ENCODE data around the gene MORC2. TPM values are rescaled to one million over a fixed set of nuclear protein-coding genes. Genes with fewer than 3 reads are reported as not detected.

The MORC2 gene
- total RNA-seq, 3 donors from 2014 or later: 12.8 to 22.9 (median 19.6) TPM

DNA sequence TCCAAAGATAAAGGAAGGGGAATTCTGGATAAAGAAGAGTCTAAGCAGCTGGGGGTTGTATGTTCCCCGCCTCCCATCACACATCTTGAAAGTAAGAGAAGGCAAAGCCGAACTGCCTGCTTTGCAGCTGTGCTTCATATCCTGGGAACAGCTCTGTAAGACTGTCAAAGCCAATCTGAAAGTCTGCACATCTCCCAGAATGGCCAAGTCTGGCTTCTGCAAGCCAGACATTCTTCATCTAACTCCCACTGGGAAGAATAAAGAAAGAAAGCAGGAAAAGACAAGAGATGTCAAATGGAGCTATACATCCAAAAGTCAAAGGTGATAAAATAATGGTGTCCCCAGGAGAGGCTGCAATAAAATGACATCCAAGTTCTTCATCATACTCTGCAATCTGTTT lies 15.4 kb downstream of the MORC2 start:
- Histone ChIP-seq H3K36me3 (no peaks in the 10 kb centered on the region), H3K27ac (no peak overlapping the region), H3K4me3 (no peak overlapping the region), H3K27me3 (no peaks in the 10 kb centered on the region), H3K4me1 (no peaks in the 10 kb centered on the region), H3K9me3 (no peaks in the 10 kb centered on the region)
- no peak for TF ChIP-seq POLR2AphosphoS5 (IDR thresholded peaks at IDR 0.05)
- no peak for TF ChIP-seq POLR2A (IDR thresholded peaks at IDR 0.05)
- TF ChIP-seq, protein P1, sequence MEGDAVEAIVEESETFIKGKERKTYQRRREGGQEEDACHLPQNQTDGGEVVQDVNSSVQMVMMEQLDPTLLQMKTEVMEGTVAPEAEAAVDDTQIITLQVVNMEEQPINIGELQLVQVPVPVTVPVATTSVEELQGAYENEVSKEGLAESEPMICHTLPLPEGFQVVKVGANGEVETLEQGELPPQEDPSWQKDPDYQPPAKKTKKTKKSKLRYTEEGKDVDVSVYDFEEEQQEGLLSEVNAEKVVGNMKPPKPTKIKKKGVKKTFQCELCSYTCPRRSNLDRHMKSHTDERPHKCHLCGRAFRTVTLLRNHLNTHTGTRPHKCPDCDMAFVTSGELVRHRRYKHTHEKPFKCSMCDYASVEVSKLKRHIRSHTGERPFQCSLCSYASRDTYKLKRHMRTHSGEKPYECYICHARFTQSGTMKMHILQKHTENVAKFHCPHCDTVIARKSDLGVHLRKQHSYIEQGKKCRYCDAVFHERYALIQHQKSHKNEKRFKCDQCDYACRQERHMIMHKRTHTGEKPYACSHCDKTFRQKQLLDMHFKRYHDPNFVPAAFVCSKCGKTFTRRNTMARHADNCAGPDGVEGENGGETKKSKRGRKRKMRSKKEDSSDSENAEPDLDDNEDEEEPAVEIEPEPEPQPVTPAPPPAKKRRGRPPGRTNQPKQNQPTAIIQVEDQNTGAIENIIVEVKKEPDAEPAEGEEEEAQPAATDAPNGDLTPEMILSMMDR (IDR thresholded peaks at IDR 0.05): no peak
- intact Hi-C loops (cut with DNase I; ENCODE audit: low total_unique reads): no loop called here
- no peak for DNase-seq (ENCODE audit: low spot score in 2 of 2)

DNA sequence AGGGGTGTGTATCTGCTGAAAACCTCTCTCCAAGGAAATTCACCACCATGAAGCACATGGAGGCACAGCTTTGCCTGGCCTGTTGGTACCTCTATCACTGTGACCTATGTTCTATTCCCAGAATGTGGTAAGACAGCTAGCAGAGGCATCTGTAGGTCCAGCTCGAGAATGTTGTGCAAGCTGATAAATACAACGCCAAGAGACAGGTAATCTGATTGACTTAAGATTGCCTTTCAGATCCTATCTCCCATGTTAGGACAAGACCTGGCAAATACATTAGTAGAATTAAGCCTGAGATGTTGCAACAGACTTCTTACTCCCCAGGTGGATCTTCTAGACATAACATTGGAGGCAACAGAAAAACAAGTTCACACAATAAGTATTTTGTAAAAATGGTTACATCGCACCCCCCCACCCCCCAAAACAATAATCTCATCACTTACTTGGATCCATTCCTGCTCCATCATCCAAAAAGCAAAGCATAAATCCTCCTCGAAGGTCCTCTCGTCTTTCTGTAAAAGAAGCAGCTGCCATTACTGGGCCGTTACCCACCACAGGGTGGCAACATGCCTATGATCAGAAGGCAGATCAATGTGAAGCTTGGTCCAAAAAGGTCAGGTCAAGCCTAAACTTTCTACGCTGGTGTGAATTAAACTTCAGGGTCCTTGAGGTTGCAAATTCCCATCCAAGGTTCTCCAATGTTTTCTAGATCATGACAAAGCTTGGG lies 18.5 kb downstream of the MORC2 start:
- H3K4me1 ChIP-seq: peaks cover 0 to 4% of the 10 kb centered on the region in 2 donors
- no peak overlapping the region for H3K4me3 ChIP-seq
- H3K9me3 ChIP-seq: no peaks in the 10 kb centered on the region
- H3K36me3 ChIP-seq: no peaks in the 10 kb centered on the region
- DNase-seq (ENCODE audit: low spot score in 2 of 2): no peak
- no peak for TF ChIP-seq POLR2A (IDR thresholded peaks at IDR 0.05)
- no peak for TF ChIP-seq POLR2AphosphoS5 (IDR thresholded peaks at IDR 0.05)
- TF ChIP-seq, protein P1 (IDR thresholded peaks at IDR 0.05): no peak
- H3K27me3 ChIP-seq: no peaks in the 10 kb centered on the region
- intact Hi-C loops (cut with DNase I; ENCODE audit: low total_unique reads): no loop called here
- H3K27ac ChIP-seq: peak overlapping the region in 1 of 2 donors; percentile 28

DNA sequence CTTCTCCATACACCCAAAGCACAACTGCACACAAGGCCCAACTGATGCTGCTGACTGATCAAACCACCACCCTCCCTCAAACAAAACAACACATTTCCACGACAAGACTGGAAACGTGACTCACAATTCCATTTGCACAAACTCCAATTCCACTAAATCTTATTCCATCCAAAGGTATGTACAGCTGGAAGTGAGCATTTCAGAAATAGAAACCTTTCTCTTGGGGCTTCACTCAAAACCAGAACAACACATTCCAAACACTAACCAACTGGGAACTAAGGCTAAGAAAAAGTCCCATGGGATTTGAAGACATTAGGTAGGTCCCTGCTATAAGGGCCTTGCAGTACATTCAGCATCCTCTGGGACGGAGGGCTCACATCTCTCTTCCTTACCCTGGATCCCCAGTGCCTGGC lies 19.6 kb downstream of the MORC2 start:
- H3K9me3 ChIP-seq: no peaks in the 10 kb centered on the region
- no peak overlapping the region for H3K4me3 ChIP-seq
- DNase-seq (ENCODE audit: low spot score in 2 of 2): no peak
- peaks cover 0 to 4% of the 10 kb centered on the region in 2 donors for H3K4me1 ChIP-seq
- intact Hi-C loops (cut with DNase I; ENCODE audit: low total_unique reads): no loop called here
- peak overlapping the region; percentile 61 to 92 for H3K27ac ChIP-seq
- TF ChIP-seq, protein P1 (IDR thresholded peaks at IDR 0.05): no peak
- TF ChIP-seq POLR2AphosphoS5 (IDR thresholded peaks at IDR 0.05): no peak
- TF ChIP-seq POLR2A (IDR thresholded peaks at IDR 0.05): no peak
- H3K27me3 ChIP-seq: no peaks in the 10 kb centered on the region
- H3K36me3 ChIP-seq: no peaks in the 10 kb centered on the region

DNA sequence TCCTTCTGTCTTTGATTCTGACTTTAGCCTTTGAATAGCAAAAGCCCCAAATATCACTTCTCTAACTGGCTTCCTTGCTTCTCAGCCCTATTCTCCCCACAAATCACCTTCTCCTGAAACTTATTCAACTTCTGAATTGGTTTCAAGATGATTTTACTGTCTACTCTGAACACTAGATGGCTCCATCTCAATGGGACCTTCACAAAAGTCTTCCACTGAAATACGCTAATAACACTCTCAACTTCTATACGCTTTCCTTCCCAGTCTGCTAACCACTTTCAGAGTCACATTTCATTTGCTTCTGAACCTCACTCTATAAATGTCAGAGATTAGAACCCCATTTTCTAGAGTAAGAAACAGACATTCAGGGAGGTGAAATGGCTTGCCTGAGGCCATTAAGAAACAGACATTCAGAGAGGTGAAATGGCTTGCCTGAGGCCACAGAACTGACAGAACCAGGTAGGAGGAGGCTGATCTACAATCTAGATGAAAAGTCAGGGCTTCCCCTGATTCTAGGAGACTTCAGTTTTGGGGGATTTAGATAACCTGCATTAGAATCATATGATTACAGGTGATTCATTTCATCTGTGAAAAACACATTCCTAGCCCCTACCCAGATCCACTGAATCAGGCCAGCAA lies 20.6 kb downstream of the MORC2 start:
- Histone ChIP-seq H3K27ac (peak overlapping the region; percentile 61 to 92), H3K36me3 (no peaks in the 10 kb centered on the region), H3K27me3 (no peaks in the 10 kb centered on the region), H3K9me3 (no peaks in the 10 kb centered on the region), H3K4me3 (no peak overlapping the region), H3K4me1 (peaks cover 0 to 4% of the 10 kb centered on the region in 2 donors)
- no peak for TF ChIP-seq POLR2AphosphoS5 (IDR thresholded peaks at IDR 0.05)
- TF ChIP-seq, protein P1 (IDR thresholded peaks at IDR 0.05): peak; percentile 31 to 69 (median 66)
- no peak for TF ChIP-seq POLR2A (IDR thresholded peaks at IDR 0.05)
- intact Hi-C loops (cut with DNase I; ENCODE audit: low total_unique reads): loop anchor here (2.0 kb wide), 1 partner anchor 137 kb away; no protein-coding TSS in a partner anchor
- no peak for DNase-seq (ENCODE audit: low spot score in 2 of 2)

Measured in breast epithelium (tissue), 4 donors.